Measurements from ENCODE around the gene FAM110D. TPM values are rescaled to one million over a fixed set of nuclear protein-coding genes. Genes with fewer than 3 reads are reported as not detected.

FAM110D gene
- total RNA-seq, 1 experiment from 2014 or later, result 0.46 TPM

GRCh38 chr1:26175346-26175745 lies 16.5 kb downstream of the FAM110D start:
- Histone ChIP-seq H3K4ac (ENCODE audit: low read depth, low read length) (no peak overlapping the region), H4K20me1 (ENCODE audit: control insufficient read depth, insufficient read depth, insufficient read length) (no peaks in the 10 kb centered on the region), H3K4me1 (ENCODE audit: insufficient read depth, low read length) (no peaks in the 10 kb centered on the region; the same call in 1 of the 2 replicates), H3K9me3 (ENCODE audit: control insufficient read depth, low read depth, low read length) (no peaks in the 10 kb centered on the region), H3K4me2 (ENCODE audit: insufficient read depth, insufficient read length, low read length) (no peak overlapping the region), H3K23me2 (ENCODE audit: insufficient read length, low read depth, low read length, poor library complexity, severe bottlenecking) (peaks cover 3% of the 10 kb centered on the region), H3T11ph (ENCODE audit: low read length) (no peak overlapping the region), H3K27me3 (ENCODE audit: insufficient read depth, low read length) (no peaks in the 10 kb centered on the region), H2BK12ac (ENCODE audit: insufficient read length, low read depth, low read length) (no peak overlapping the region), H3K79me2 (ENCODE audit: insufficient read depth, low read length) (peaks cover 2% of the 10 kb centered on the region; the same call in 1 of the 2 replicates), H3K23ac (ENCODE audit: insufficient read length, low read depth, low read length) (no peak overlapping the region), H2BK20ac (ENCODE audit: low read depth, low read length, poor library complexity, severe bottlenecking) (no peak overlapping the region), H3K56ac (ENCODE audit: insufficient read length, low read depth, low read length) (no peak overlapping the region), H4K5ac (ENCODE audit: insufficient read length, low read depth, low read length) (no peak overlapping the region), H3K9ac (ENCODE audit: extremely low read depth, insufficient read length, low read length) (no peak overlapping the region), H2AFZ (ENCODE audit: low read length) (no peak overlapping the region), H2BK5ac (ENCODE audit: insufficient read length, low read length) (no peak overlapping the region), H2AK5ac (ENCODE audit: insufficient read length, low read length) (no peak overlapping the region), H4K8ac (replicated peaks; ENCODE audit: insufficient read length, low read depth, low read length) (no peak overlapping the region), H2BK120ac (ENCODE audit: low read depth, low read length, poor library complexity, severe bottlenecking) (no peak overlapping the region), H3K14ac (ENCODE audit: insufficient read depth, low read length) (no peak overlapping the region), H3K27ac (ENCODE audit: insufficient read length, low read depth, low read length) (no peak overlapping the region), H2BK15ac (ENCODE audit: low read depth, low read length) (no peak overlapping the region), H4K91ac (ENCODE audit: insufficient read length, low read depth, low read length) (no peak overlapping the region), H3K79me1 (ENCODE audit: insufficient read depth, low read depth, low read length, poor library complexity, severe bottlenecking) (peaks cover 4% of the 10 kb centered on the region), H3K18ac (ENCODE audit: insufficient read length, low read depth, low read length) (no peak overlapping the region)
- H3K9me3 Mint-ChIP-seq, result no peaks in the 10 kb centered on the region
- no peak for TF ChIP-seq CTCF (conservative IDR thresholded peaks at IDR 0.05)
- WGBS (ENCODE audit: extremely low coverage, insufficient read length, low lambda C conversion rate), result no CpG with 5 or more reads among the region's 8 CpGs
- H3K36me3 Mint-ChIP-seq (ENCODE audit: insufficient read depth in 1 of 3, low read depth in 3 of 3), result peaks cover 0 to 10% (median 7%) of the 10 kb centered on the region in 3 experiments; a peak in 3 of 7 replicates
- DNase-seq, result no peak
- H3K4me3 Mint-ChIP-seq, result no peak overlapping the region
- H3K27me3 Mint-ChIP-seq (ENCODE audit: low read depth), result no peaks in the 10 kb centered on the region
- H3K4me1 Mint-ChIP-seq, result peaks cover 7 to 24% of the 10 kb centered on the region in 2 experiments; a peak in 3 of 4 replicates
- H3K27ac Mint-ChIP-seq, result no peak overlapping the region

Data from H9 (cell line).